GM18511 (cell line): ENCODE measurements around the gene STX2.
A peak's percentile ranks its signal among the peaks of the same experiment; 100 is the strongest.
"Not testable (repeated sequence)": the region's sequence is repeated elsewhere in the genome, so short reads cannot be mapped to it uniquely, and the experiment has no call there.

Experiments
- ATAC-seq: cut with Tn5 transposase; IDR thresholded peaks from one replicate; pipeline ENCODE4 v1.9.1; 2021; ENCODE audit warnings: mild to moderate bottlenecking, moderate library complexity; ENCODE audit not compliant: unreplicated experiment

STX2 gene

GRCh38 chr12:130768120-130768519 is 70.9 kb downstream of the STX2 start:
- no peak for ATAC-seq

DNA sequence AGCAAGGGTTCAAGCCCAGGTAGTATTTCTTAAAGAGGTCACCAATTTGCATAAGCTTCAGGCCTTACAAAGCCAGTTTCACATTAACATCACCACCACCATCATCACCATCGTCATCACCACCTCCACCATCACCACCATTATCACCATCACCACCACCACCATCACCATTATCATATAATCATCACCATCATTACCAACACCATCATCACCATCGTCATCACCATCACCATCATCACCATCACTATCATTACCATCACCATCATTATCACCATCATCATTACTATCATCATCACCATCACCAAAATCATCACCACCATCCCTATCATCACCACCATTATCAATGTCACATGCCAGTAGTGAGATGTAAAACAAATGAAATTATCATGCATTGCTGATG is 72.6 kb downstream of the STX2 start:
- ATAC-seq = no peak

- ATAC-seq = no peak
Measured at GRCh38 chr12:130765186-130765659, 73.8 kb downstream of the STX2 start.

GRCh38 chr12:130764475-130765185 is 74.4 kb downstream of the STX2 start:
- ATAC-seq = no peak

DNA sequence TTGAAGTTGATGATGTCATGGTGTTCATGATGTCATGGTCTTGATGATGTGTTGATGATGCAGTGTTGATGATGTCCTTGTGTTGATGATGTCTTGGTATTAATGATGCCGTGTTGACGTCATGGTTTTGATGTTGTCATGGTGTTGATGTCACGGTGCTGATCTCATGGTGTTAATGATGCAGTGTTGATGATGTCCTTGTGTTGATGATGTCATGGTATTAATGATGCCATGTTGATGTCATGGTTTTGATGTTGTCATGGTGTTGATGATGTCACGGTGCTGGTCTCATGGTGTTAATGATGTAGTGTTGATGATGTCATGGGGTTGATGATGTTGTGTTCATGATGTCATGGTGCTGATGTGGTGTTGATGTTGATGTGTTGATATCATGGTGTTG is 75.0 kb downstream of the STX2 start:
- no peak for ATAC-seq

- no peak for ATAC-seq
Measured at GRCh38 chr12:130762319-130762675, 76.8 kb downstream of the STX2 start.

DNA sequence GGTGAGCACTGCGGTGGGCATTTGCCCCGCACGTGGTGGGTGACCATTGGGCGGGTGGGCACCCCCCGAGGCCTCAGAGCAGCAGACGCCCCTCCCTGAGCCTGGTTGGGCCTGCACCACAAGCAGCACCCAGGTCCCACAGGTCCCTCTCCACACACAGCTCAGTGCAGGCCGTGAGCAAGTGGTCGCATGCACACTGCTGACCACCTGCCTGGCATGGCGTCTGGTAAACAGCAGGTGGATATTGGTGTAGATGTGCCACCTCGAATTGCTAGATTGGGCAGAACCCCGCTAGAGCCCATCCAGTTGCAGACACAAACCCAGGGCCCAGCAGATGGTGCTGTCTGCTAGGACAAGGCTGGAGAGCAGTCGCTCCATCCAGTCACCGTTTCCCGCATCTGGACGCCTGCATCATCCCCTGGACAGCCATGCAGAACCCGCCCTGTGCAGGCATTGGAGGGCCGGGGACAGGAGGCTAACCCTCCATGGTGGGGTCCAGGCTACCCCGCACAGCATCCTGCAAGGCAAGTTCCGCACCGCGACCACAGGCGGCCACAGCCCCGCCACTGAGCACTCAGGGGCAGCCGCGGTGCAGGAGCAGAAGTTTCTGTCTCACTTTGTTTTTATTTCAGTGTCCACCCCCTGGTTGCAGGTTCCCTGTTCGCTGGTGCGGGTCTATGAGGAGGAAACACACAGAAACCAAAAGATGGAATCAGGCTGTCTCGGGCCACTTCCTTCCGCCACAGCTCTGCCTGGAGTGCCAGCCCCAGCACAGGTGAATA is 77.3 kb downstream of the STX2 start:
- peak; percentile 64 for ATAC-seq

DNA sequence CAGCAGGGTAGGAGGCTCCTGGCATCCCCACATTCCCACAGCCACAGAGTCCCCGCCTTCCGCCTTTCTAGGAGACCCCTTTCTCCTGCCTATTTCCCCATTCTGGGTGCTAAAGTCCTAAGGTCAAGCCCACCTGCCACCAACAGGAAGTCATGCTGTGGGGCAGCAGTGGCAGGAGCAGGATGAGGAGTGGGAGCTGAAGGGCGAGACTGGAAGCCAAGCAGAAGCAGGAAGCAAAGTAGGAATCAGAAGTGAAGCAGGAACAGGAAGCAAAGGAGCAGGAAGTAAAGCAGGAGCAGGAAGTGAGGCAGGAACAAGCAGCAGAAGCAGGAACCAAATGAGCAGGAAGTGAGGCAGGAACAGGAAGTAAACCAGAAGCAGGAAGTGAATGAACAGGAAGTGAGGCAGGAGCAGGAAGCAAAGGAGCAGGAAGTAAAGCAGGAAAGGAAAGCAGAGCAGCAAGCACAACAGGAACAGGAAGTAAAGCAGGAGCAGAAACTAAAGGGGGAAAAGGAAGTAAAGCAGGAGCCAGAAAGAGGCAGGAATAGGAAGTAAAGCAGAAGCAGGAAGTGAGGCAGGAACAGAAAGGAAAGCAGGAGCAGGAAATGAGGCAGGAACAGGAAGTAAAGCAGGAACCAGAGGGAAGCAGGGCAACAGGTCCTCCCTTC is 84.7 kb downstream of the STX2 start:
- no peak for ATAC-seq

GRCh38 chr12:130752692-130753230 is 86.3 kb downstream of the STX2 start:
- no peak for ATAC-seq

- ATAC-seq = not testable (repeated sequence)
Measured at GRCh38 chr12:130752037-130752436, 87.0 kb downstream of the STX2 start.

- no peak for ATAC-seq
Measured at GRCh38 chr12:130748786-130749185, 90.3 kb downstream of the STX2 start.

DNA sequence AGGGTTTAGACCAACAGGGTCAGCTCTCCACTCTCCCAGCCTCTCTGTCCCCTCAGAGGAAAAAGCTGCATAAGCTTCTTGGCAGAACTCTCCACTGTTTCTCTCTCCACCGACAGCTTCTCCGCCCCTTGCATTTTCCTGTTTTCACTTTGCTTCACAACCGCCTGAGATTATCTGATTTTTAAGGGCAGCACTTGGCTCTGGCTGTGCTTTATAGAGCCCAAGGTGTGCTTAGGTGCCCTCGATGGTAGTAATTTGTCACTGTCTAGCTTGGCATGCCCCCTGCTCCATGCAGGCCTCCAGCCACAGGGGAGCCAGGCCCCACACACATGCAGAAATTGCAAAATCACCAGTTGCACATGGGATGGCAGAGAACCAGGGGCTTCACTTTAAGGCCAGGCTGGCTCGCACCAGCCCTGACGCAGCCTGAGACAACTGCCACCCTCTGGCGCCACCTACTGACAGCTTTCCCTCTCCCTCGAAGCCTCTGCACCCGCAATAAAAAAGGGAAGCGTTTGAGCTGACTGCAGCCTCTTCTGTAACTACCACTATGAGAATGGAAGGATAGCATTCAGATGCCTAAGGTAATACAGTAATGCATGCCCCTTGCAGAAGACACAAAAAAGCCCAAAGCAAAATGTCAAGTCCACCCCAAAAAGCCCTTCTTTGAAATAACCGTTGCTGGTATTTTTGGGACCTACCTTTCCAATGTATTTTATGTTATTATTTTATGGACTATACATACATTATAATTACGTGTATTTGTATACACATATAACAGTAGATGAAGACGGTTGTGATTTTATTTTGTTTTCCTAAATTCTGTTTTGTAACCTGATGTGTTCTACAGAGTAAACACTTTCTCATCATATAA is 90.9 kb downstream of the STX2 start:
- ATAC-seq = peak; percentile 96

DNA sequence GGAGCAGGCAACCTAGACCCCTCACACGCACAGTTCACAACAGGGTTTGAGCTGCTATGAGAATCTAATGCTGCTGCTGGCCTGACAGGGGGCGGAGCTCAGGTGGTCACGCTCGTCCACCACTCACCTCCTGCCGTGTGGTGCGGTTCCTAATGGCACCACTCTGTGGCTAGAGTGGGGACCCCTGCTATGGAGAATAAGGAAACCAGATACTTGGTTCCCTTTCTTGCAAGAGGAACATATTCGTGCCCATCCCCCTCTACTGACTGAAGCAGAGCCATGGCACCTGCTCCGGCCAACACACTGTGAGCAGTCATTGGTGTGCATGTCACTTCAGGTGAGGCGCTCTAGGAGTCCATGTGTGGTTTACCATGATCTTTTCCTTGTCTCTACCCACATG is 92.5 kb downstream of the STX2 start:
- ATAC-seq = no peak

DNA sequence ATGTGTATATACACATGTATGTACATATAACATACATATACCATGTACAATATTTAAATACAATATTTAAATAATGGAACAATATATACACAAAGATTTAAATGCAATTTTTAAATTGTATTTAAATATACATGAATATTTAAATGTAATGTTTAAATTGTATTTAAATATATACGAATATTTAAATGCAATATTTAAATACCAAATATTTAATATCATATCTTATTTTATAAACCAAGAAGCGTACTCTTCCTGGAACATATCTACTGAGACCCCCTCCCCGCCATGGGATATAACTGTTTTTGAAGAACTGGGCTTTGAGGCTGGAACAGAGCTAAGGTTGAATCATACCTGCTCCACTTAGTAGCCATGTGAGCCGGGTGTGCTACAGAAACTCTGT is 93.1 kb downstream of the STX2 start:
- ATAC-seq = no peak

DNA sequence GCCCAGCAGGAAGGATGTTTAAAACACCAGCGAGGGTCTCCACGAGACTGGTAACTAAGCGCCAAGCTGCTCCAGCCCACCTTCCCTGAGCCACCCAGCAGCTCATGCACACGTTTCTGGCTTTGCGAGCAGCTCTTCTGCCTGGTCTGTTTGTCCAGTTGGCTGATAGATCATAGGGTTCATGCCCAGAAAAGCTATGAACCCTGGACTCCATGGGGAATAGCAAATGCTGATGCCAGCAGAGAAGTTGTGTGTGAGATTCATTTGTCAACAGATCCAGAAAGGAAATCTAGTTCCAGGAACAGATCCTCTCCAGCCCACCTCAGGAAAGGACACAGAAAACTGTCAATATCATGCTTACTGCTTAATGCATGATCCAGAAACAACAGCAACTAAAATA is 94.8 kb downstream of the STX2 start:
- no peak for ATAC-seq

- no peak for ATAC-seq
Measured at GRCh38 chr12:130743606-130744005, 95.4 kb downstream of the STX2 start.

GRCh38 chr12:130743176-130743575 is 95.9 kb downstream of the STX2 start:
- ATAC-seq = no peak

- no peak for ATAC-seq
Measured at GRCh38 chr12:130742716-130743115, 96.3 kb downstream of the STX2 start.

DNA sequence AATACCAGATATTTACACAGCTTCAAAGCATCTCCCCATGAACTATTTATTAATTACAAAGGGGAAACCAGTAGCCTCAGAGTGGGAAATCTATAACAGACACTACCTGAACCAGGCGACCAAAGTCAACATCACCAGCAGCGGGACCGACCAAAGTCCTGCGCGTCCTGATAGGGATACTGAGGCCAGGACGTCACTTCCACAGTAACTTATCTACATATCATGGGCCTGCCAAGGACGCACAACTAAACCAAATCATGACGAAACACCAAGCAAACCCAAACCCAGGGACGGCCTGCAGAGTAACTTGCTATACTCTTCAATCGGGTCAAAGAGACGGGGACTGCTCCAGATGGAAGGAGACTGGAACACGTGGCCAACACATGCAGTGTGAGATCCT is 96.9 kb downstream of the STX2 start:
- ATAC-seq = no peak
